Eye (tissue), 1 donor: ENCODE data around the gene RPGRIP1L.
"Not testable (repeated sequence)": the region's sequence is repeated elsewhere in the genome, so short reads cannot be mapped to it uniquely, and the experiment has no call there.

Source experiments
- DNase-seq: peaks from one replicate; pipeline ENCODE4 v3.0.0-alpha.2; 2015

Gene RPGRIP1L

GRCh38 chr16:53711390-53711789, 7.7 kb upstream of the RPGRIP1L start:
- no peak for DNase-seq

DNA sequence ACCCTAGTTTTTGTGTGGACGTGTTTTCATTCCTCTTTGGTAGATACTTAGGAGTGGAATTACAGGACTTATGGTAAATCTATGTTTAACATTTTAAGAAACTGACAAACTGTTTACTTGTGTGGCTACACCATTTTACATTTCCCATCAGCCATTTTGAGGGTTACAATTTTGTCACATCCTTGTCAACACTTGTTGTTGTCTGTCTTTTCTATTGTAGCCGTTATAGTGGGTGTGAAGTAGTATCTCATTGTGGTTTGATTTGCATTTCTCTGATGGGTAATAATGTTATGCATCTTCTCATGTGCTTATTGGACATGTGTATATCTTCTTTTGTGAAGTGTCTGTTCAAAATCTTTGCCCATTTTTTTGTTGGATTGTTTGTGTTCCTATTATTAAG, 4.8 kb upstream of the RPGRIP1L start:
- no peak for DNase-seq

DNA sequence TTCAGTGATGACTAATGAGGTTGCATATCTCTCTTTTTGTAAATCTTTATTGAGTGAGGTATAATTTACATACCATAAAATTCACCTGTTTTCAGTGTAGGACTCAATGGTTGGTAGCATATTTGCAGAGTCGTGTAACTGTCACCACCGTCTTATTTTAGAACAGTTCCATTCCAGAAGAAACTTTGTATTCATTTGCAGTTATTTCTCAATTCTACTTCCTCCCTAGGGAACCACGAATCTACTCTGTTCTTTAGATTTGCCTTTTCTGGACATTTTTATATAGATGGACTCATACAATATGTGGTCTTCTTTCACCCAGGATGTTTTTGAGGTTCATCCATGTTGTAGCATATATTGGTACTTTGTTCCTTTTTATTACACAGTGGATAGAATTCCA, 4.0 kb upstream of the RPGRIP1L start:
- no peak for DNase-seq

- no peak for DNase-seq
Measured at GRCh38 chr16:53704445-53704813, 770 bp upstream of the RPGRIP1L start.

GRCh38 chr16:53698271-53698670, 5.4 kb downstream of the RPGRIP1L start:
- not testable (repeated sequence) for DNase-seq

- no peak for DNase-seq
Measured at GRCh38 chr16:53695070-53695469, 8.6 kb downstream of the RPGRIP1L start.

DNA sequence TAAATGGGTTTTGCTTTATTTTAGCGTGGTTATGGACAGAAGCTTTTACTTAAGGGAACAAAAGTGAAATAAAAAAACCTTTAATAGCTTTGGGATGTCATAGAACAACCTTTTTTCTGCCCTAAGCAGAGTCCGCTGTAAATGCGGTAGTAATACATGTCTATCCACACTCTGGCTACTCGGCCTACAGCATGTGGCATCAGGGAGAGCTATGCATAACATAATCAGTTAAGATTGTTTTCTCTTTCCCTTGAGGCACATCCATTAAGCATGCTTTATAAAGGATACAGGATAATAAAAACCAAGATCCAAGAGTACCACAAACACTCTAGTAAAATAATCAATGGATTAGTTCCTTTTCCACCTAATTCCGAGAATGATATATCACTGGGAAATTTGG, 10.3 kb downstream of the RPGRIP1L start:
- DNase-seq = no peak

GRCh38 chr16:53692146-53692545, 11.5 kb downstream of the RPGRIP1L start:
- DNase-seq = peak; percentile 39

- no peak for DNase-seq
Measured at GRCh38 chr16:53690771-53691170, 12.9 kb downstream of the RPGRIP1L start.

GRCh38 chr16:53689636-53690035, 14.0 kb downstream of the RPGRIP1L start:
- no peak for DNase-seq

GRCh38 chr16:53686710-53687109, 16.9 kb downstream of the RPGRIP1L start:
- DNase-seq = no peak

GRCh38 chr16:53685334-53685733, 18.3 kb downstream of the RPGRIP1L start:
- not testable (repeated sequence) for DNase-seq

- no peak for DNase-seq
Measured at GRCh38 chr16:53681354-53681753, 22.3 kb downstream of the RPGRIP1L start.

DNA sequence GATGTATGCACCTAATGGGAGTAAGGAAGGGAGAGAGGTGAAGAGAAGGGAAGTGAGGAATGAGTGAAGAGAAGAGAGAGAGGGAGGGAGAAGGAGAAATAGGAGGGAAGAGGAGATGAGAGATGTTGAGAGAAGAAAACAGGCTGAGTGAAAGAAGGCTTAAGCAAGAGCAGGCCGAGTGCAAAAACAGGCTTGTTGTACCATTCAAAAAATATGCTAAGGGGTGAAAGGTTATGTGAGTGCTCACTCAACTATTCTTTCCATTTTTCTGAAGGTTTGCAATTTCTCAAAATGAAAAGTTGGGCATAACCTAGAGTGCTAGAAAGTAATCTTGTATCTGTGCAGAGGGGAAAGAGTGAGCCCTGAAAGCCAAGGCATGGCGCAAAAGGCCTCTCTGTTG, 22.9 kb downstream of the RPGRIP1L start:
- DNase-seq = no peak

DNA sequence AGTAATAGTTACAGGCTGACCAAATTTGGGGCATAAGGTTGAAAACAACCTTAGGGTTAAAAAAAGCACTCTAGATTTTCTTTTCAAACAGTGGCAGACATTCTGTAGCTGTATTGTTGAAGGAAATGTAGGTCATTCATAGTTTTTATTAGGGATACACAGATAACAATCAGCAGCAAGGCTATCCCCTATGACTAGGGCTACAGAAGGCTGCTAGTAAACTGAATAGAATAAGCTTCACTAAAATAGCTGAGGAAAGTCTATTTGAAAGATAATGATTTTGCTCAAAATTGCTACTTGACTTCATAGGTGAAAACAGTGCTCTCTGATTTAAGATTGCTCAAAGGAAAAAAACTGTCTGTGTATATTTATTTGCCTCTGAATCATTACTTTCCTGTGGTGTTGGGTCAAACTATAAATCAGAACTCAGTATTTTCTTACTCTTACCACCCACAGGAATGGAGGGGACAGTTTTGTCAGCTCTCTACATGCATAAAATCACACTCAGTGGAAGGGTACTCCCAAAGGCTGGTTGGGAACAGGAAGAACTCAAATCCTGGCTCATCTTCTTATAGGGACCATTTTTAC, 24.8 kb downstream of the RPGRIP1L start:
- no peak for DNase-seq

DNA sequence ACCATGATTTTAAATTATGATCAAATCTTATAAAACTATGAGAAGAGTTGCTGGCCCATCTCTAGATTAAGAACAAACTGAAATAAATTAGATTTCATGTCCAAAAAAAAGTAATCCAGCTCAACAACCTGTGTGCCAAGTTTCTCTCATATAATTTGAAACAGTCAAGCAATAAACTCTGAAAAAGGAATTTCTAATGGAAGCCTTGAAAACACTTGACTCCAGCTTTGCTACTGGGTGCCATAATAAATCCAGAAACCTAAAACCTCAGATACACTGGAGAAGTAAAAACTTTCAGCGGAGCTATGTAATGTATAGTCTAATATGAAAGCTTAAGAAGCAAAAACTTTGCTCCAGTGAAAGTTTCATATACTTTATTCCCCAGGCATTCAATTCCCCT, 25.5 kb downstream of the RPGRIP1L start:
- DNase-seq = no peak

GRCh38 chr16:53673189-53673588, 30.5 kb downstream of the RPGRIP1L start:
- DNase-seq = no peak

- DNase-seq = no peak
Measured at GRCh38 chr16:53672461-53672860, 31.2 kb downstream of the RPGRIP1L start.

- no peak for DNase-seq
Measured at GRCh38 chr16:53668869-53669268, 34.8 kb downstream of the RPGRIP1L start.

DNA sequence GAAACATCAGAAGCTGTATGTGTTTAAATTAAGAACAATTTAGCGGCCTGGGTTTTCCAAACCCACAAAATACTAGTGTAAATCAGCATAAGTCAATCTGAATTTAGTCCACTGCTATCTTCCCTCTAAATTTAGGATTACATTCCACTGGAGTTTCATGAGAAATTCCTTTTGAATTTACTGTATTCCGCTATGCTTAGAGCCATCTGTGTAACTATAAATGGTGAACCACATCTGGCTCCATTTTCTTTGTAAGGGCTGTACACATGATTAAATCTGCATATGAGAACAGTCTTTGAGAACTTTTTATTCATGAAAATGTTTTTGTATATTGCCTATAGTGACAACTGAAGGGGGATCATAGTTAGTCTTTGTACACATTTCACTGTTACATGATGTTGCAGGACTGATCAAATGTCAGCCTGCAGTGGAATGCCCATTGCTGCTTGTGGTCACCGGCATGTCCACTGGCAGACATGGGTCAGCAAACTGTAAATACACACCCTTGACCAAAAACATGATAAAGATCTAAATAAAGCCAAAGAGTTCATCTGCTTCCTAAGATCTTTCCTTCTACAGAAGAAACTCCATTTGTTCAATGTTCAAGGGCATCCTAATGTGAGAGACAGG, 36.8 kb downstream of the RPGRIP1L start:
- DNase-seq = peak; percentile 39

DNA sequence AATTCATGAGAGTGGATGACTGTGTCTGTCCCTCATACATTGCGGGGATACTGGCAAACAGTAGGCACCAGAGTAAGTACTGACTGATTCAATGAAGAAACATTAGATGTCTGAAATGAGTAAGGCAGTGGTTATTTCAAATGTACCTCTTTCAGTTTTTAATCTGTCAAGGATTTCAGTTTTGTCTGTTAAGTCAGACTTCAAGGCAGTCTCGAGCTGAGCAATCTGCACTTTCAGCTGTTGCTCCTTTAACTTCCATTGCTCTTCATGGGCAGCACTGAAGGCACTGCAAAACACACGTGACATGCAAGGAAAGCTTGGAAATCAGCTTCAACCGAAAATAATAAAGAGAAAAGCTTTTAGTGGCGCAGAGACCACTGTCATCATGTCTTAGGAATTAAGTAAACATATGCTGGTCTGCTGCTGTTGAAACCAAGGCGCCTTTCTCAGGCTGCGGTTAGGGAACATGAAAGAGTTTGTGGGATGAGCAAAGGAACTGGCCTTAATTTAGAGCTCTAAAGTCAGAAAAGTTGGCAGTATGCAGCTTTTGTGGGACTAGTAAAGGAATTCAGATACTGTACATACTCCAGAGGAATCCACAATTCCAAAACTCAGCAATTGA, 38.8 kb downstream of the RPGRIP1L start:
- peak; percentile 57 for DNase-seq

DNA sequence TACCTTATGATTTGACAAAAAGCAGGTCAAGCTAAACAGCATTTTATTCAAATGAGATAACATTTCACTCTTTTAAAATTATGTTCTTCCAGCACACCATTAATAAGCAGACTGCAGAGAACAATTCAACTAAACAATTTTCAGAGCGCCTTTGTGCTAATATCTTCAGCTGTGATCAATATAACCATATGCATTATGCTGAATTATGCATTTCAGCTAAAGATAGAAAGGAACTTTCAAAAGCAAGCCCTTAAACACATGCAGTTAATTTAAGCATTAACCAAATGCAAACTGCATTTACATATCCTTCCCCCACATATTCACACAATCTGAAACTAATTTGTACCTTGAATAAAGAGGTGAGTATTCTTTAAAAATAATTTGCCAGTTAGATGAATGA, 41.6 kb downstream of the RPGRIP1L start:
- no peak for DNase-seq

DNA sequence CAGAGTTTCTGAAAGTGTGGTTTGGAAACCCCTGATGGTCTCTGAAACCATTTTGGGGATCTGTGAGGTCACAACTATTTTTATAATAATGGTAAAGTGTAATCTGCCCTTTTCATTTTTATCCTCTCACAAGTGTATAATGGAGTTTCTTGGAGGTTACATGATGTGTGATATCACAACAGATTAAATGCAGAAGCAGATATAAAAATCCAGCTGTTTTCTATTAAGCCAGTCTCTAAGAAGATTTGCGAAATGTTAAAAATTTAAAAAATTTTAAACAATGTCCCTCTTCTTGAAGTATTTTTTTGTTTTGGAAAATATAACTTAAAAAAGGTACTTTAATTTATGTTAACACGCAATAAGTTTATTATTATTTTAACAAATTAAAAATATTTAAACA, 48.7 kb downstream of the RPGRIP1L start:
- DNase-seq = no peak

GRCh38 chr16:53651357-53651756, 52.3 kb downstream of the RPGRIP1L start:
- no peak for DNase-seq

DNA sequence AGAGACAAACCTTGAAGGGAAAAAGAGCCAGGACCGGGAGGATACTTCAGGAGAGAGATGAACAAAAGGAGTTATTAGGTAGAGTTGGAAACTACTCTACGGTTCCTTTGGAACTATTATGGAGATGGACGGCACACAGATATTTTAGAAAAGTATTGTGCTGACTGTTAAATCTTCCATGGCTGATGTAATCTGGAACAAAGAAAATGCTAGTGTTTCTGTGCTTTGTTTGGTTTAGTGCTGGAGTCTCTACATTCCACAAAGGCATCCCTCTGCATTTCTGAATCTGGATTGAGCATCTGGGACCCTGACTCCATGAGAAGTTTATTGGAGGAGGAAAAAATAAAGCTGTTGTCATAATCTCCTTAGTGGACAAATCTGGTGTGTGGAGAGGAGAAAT, 57.2 kb downstream of the RPGRIP1L start:
- no peak for DNase-seq
